Loucy (cell line): ENCODE data around the gene INTS2.

ENCODE experiments used
- CTCF ChIP-seq: fragments of 200-600 bp; sonication (generic); conservative IDR thresholded peaks from 2 replicates; pipeline ENCODE4 v1.5.1; 2014; ENCODE audit warnings: mild to moderate bottlenecking, antibody characterized with exemption, low read length
- EZH2phosphoT487 ChIP-seq: fragments of 200-600 bp; IDR thresholded peaks from 2 replicates; pipeline ENCODE4 v1.6.1; 2018; ENCODE audit warnings: antibody characterized with exemption, mild to moderate bottlenecking, moderate library complexity, borderline replicate concordance

GRCh38 chr17:61847659-61848058, 80.1 kb downstream of the INTS2 start:
- TF ChIP-seq CTCF = no peak
- no peak for TF ChIP-seq EZH2phosphoT487
